ENCODE data around the gene ACAP1.

Gene ACAP1

DNA sequence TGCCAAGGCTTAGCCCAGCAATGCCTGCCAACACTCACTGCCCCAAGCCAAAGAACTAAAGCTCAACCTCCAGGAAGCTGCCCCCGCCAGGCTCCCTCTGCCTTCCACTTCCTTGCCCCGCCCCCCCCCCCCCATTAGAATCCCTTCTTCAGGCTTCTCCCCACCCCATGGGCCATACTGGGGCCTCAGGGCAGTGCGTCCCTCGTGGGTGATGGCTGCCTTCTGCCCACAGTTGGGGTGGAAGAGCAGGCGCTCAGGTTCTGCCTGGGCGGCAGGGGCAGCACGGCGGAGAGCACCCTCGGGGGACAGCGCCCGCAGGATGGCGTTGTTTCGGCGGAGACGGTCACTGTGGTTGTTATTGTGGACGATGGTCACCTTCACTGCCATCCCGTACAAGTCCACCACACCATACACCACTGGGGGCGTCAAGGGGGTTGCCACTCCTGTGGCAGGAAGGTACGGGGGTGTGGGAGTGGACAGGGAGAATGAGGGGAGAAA, 11.2 kb upstream of the ACAP1 start:
- TF ChIP-seq CTCF (IDR thresholded peaks at IDR 0.05): no peak
- H3K27ac ChIP-seq: no peak overlapping the region
- DNase-seq (ENCODE audit: low spot score): no peak
- H3K4me3 ChIP-seq: no peak overlapping the region

- H3K27ac ChIP-seq: no peak overlapping the region
- DNase-seq (ENCODE audit: low spot score): no peak
- TF ChIP-seq CTCF (IDR thresholded peaks at IDR 0.05): no peak
- H3K4me3 ChIP-seq: no peak overlapping the region
Observed at GRCh38 chr17:7326186-7326585, 10.1 kb upstream of the ACAP1 start.

DNA sequence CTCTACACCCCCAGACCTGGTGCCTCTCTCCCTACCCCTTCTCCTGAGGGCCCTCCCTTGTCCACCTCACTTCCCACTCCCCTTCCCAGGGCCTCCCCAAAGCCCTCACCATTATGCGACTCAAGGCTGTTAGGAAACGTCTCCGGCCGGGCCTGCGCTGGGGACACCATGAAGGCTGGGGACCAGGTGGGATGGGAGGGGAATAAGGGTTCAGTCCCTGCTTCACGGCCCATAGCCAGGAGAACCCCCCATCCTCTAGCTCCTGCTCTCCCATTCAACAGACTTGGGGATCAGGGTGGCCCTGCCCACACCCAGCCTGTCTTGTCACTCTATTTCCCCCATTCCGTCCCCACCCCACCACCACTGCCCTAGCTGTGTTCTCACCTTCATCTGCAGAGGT, 9.3 kb upstream of the ACAP1 start:
- H3K4me3 ChIP-seq: no peak overlapping the region
- no peak for DNase-seq (ENCODE audit: low spot score)
- H3K27ac ChIP-seq: no peak overlapping the region
- TF ChIP-seq CTCF (IDR thresholded peaks at IDR 0.05): no peak

DNA sequence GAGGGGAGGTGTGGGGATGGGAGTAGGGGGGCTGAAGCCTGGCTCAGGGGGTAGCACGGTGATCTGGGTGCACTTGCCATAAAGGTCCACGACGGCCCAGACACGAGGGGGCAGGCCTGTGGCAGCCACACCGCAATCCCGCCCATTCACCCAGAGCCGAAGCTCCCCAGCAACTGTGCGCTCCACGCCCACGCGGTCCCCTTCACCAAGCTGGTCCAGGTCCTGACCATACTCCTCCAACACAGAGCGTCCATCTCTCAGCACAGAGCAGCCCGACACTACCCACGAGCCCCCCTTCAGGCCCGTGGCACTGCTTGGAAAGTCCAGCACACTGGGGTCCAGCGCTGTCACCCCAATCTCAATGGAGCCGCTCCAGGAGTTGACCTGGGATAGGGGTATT, 8.8 kb upstream of the ACAP1 start:
- TF ChIP-seq CTCF (IDR thresholded peaks at IDR 0.05): no peak
- no peak overlapping the region for H3K4me3 ChIP-seq
- no peak overlapping the region for H3K27ac ChIP-seq
- no peak for DNase-seq (ENCODE audit: low spot score)

DNA sequence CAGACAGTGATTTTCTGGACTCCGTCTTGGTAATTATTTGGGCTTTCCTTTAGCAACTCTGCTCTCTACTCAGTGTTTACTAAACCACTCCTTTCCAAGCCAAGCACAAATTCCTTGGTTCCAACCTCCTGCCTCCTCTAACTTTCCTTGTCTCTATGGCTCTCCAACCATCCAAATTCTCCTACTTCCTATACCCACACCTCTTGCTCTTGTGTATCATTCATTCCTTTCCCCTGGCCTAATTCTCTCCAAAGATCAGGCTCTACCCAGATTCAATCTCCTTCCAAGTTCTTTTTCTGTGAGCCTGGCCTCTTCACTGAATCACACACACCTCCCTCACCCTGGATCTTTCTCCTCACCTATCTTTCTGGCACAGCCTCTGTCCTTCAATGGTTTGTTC, 8.3 kb upstream of the ACAP1 start:
- H3K27ac ChIP-seq: no peak overlapping the region
- no peak for TF ChIP-seq CTCF (IDR thresholded peaks at IDR 0.05)
- no peak overlapping the region for H3K4me3 ChIP-seq
- no peak for DNase-seq (ENCODE audit: low spot score)

DNA sequence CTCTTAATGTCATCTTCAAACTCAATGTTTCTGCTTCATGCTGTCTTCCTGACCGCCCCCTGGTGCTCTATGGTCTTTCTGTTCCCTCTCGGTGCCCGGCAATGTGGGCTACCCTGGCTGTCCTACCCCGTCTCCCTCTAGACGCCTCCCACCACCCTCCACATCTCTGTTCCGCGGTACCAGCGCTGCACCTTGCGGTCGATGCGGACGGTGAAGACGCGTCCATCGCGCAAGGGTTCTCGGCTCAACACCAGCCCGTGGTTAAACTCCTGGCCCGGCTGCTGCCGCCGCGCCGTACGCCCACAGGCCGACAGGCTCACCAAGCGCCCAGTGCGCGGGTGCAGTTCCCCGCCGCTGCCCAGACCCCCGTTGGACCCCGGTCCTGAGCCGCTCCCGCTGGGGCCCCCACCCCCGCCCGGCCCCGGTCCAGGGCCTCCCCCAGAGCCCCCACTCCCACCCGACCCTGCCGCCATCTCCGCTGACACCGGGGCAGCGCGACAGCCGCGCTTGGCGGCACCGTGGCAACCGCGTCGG, 7.4 kb upstream of the ACAP1 start, which contains the start of gene NEURL4:
Gene NEURL4, minus strand, starts transcription at position 496 of the 534 bp plus-strand sequence. Its CDS starts 23 bp downstream, at position 473.
- DNase-seq (ENCODE audit: low spot score): no peak
- peak within 1 kb of the TSS; percentile 81 for H3K4me3 ChIP-seq
- no peak for TF ChIP-seq CTCF (IDR thresholded peaks at IDR 0.05)
- peak within 1 kb of the TSS; percentile 90 to 97 for H3K27ac ChIP-seq

GRCh38 chr17:7329374-7329996, 6.8 kb upstream of the ACAP1 start:
- peak; percentile 99 for DNase-seq (ENCODE audit: low spot score)
- peak overlapping the region; percentile 81 for H3K4me3 ChIP-seq
- H3K27ac ChIP-seq: peak overlapping the region; percentile 90 to 97
- TF ChIP-seq CTCF (IDR thresholded peaks at IDR 0.05): no peak

Measured in coronary artery (tissue), 2 donors.